GM21825 (cell line): ENCODE measurements around the gene SLC25A26.
"Not testable (repeated sequence)": the region's sequence is repeated elsewhere in the genome, so short reads cannot be mapped to it uniquely, and the experiment has no call there.

Experiments used
- ATAC-seq: cut with Tn5 transposase; IDR thresholded peaks from one replicate; pipeline ENCODE4 v1.9.1; 2021; ENCODE audit warnings: mild to moderate bottlenecking, moderate library complexity; ENCODE audit not compliant: unreplicated experiment

The SLC25A26 gene

DNA sequence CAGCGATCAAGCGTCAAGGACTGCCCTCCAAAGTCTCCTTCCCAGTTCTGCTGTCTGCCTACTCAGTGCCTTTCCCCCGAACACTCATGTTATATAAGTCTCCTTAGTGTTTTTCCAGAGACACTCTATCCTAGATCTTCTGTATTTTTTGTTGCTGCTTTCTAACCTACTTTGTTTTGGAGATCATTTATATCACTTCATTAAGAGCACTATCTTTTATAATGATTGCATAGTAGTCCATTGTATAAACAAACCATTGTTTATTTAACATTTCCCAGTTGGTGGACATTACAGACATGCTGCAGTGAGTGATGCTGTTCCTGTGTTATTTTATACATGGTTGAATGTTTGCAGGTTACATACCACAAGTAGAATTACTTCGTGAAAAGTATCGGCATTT, 47.1 kb downstream of the SLC25A26 start:
- no peak for ATAC-seq

DNA sequence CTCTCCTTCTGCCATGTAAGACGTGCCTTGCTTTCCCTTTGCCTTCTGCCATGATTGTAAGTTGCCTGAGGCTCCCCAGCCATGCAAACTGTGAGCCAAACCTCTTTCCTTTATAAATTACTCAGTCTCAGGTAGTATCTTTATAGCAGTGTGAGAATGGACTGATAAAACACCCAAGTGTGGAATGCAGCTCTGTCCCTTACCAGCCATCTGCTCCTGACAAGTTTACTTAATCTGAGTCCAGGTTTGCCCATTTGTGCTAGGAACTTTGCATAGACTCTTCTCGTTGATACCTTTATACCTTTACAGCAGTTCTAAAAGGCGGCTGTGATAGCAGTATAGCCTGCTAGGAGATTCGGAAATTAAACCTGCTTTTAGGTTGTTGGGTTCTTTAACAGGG, 48.1 kb downstream of the SLC25A26 start:
- ATAC-seq = no peak

DNA sequence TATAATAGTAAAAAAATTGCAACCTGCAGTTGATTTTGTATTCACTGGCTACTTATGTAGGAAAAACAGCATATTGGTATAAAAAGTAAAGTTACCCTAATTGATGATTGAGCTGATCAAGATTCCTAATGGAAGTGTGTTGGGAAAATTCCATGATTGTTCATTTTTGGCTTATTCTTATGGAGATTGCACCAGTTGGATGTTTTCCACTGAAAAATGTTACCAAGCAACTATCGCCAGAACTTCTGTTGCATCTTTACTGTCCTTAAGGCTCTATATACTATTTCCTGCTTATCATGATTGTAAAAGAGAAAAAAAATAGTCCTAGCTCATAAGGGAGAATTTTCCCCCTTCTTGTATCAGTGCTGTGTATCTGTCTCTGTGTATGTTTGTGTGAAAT, 48.6 kb downstream of the SLC25A26 start:
- ATAC-seq = no peak

DNA sequence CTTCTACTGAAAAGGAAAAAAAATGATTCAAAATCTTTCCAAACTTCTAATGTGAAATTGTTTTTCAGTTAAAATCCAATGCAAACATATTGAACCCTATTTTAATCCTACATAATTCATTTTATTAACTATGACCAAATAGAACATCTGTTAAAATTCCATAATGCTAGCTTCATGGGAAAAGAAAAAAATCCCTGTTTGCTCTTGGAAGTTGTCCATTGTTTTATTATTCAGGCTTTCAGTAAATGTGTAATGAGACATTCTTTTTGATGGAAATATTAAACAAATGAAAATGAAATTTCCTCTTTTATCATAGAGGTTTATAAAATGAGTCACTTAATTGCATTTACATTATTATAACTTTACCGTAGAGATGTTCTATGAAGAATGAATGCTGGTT, 49.5 kb downstream of the SLC25A26 start:
- no peak for ATAC-seq

DNA sequence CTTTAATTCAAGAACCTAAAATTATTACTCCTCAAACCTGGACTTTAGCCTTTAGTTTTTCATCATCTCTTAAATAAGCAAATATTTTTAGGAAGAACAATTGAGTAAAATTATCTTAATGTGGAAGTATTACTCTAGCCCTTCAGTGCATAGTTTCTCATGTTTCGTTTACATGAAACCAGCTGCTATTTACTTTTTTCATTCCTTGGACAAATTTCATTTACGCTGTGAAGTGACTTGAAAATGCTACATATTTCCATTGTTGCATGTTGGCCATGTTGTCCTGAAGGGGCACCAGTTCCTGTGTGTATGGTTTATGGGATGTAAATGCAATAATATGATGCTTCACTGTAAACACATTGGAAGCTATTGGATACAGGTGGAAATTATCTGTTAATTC, 49.9 kb downstream of the SLC25A26 start:
- ATAC-seq = no peak

DNA sequence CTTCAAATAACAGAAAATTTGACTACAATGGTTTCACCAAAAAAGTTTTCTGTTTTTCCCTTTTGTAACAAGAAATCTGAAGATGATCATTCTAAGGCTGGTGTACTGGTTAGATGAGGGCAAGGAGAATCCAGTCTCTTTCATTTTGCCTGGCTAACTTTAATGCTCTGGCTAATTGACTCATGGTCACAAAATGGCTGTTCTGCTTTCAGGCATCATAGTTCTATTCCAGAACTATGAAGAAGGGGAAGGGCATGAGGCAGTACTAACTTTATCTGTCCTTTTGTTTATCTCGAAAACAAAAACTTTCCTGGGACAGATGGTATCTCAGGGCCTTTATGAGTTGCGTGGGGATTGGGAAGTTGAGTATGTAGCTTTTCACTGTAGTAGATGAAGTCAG, 50.4 kb downstream of the SLC25A26 start:
- no peak for ATAC-seq

DNA sequence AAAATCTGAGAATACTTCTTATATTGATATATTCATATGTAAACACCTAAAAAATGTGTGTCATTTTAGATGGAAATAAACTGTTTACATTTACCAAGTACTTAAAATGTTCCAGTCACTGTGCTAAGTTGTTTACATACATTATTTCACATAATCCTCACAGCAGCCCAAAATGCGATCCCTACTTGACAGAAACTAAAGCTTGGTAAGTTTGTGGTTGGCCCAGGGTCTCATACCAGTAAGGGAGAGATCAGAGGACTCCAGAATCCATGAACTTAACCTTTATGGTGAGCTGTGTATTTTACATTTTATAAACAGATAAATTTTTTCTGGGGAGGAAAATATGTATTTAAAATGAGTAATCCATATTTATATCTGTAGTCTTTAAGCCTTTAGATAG, 51.2 kb downstream of the SLC25A26 start:
- ATAC-seq = no peak

DNA sequence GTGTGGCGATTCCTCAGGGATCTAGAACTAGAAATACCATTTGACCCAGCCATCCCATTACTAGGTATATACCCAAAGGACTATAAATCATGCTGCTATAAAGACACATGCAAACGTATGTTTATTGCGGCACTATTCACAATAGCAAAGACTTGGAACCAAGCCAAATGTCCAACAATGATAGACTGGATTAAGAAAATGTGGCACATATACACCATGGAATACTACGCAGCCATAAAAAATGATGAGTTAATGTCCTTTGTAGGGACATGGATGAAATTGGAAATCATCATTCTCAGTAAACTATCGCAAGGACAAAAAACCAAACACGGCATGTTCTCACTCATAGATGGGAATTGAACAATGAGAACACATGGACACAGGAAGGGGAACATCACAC, 54.0 kb downstream of the SLC25A26 start:
- ATAC-seq = not testable (repeated sequence)

DNA sequence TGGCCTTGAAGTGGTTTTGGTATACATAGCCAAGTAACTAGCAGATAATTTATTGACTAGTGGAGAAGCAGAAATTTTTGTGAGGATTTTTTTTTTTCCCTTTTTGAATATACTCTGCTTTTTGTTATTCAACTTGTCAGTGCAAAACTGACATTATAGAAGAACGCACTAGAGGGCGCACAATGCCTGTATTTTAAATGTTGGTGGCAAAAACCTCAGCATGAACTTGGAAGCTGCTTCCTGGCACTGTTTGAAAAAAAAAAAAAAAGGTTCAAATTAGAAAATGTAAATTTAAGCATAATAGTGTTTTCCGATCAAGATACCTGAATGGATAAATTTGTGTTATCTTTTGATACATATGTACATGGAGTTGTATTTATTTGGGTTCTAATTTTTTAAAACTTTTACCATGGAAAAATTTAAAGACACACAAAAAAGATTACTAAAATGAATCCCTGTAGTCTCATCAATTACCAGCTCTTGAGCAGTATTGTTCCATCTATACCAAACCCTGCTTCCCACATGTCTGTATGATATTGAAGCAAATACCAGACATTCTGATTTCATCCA, 56.0 kb downstream of the SLC25A26 start:
- ATAC-seq = no peak

DNA sequence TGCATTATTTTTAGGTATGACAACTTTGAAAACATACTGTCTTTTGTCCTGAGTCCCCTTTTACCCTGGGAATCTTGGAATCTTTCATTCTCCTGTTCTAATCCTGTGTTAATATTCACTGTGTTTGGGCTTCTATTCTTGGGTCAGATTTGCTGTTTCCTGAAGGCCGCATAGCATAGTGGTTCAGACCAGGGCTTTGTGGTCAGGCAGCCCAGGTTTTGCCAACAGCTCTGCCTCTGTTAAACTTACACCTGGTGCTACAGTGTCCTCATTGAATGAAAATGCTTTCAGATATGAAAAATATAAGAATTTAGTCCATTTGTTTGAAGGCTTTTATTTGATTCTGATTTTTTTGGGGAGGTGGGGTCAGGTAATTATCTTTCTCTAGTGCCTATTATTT, 58.4 kb downstream of the SLC25A26 start:
- ATAC-seq = no peak

DNA sequence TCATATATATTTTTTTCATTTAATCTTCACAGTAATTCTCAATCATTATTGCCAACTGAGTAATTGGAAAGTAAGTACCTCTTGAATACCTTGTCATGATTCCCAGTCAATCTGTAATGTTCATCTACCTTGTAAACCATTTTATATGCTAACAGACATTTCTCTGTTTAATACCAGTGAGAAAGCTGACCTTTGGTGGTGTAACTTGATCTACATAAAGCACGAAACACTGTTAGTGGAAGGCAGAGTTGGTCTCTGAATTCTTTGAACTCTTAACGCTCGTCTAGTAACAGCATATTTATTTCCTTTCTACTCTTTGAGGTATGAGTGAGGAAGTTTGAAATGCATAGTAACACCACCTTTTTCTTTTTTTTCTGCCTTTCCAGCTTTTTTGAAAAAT, 59.5 kb downstream of the SLC25A26 start:
- no peak for ATAC-seq

DNA sequence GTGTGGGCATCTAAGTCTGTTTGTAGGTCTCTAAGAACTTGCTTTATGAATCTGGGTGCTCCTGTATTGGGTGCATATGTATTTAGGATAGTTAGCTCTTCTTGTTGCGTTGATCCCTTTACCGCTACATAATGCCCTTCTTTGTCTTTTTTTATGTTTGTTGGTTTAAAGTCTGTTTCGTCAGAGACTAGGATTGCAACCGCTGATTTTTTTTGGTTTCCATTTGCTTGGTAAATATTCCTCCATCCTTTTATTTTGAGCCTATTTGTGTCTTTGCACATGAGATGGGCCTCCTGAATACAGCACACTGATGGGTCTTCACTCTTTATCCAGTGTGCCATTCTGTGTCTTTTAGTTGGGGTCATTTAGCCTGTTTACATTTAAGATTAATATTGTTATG, 71.1 kb downstream of the SLC25A26 start:
- not testable (repeated sequence) for ATAC-seq

DNA sequence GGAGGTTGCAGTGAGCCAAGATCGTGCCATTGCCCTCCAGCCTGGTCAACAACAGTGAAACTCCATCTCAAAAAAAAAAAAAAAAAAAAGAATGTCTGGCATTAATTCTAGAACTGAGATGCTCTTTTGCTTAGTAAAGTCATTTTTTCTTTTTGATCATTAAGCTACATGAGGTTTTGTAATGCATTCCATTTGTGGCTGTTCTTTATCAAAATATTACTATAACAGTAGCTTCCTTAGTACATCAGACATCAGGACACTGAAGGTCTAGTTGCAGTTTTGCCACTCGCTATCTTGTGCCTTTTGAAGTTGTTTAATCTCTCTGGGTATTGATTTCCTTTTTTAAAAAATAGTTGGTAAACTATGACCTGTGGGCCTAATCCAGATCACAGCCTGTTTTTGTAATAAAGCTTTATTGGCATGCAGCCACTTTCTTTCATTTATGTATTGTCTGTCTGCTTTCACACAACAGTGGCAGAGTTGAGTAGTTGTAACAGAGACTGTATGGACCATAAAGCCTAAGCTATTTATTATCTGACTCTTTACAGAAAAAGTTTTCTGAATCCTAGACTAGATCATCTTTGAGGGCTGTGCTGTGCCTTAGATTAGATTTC, 76.6 kb downstream of the SLC25A26 start:
- ATAC-seq = no peak

DNA sequence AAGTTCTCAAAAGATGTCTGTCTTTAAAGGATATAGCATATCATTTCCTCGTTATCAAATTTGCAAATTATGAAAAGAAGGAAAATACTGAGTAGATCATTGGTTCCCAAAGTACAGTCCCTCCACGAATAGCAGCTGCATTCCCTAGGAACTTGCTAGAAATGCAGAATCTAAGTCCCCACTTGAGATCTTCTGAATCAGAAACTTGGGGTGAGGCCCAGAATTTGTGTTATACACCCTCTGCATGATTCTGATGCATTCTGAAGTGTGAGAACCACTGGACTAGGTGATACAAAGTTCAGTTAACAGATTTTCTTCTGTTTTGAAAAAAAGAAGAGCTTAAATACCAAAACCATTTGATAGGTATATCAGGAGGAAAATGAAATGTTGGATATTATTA, 77.1 kb downstream of the SLC25A26 start:
- no peak for ATAC-seq

DNA sequence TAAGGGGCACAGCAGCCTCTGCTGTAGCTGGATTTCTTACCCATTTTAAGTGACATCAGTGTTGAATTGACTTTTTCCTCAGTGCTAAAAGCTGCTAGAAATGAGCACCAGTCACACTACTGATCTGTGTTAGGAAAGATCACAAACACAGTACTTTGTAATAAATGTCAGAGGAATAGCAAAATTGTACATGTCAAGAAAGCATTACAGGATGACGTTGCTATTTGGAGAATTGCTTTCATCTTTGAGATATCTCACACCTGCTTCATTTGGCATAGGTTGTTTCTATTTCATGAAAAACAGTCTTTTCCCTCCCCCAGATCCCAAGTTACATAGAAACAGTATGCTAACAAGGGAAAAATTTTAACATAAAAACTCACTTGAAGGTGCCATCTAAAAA, 77.8 kb downstream of the SLC25A26 start:
- ATAC-seq = no peak

DNA sequence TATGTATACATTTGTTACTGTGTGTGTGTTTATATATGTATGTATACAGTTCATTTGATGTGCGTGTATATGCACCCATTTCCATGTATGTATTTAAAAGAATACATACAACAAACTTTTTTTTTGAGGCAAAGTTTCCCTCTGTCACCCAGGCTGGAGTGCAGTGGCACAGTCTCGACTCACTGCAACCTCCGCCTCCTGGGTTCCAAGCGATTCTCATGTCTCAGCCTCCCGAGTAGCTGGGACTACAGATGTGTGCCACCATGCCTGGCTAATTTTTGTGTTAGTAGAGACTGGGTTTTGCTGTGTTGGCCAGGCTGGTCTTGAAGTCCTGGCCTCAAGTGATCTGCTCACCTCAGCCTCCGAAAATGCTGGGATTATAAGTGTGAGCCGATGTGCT, 78.3 kb downstream of the SLC25A26 start:
- ATAC-seq = not testable (repeated sequence)

DNA sequence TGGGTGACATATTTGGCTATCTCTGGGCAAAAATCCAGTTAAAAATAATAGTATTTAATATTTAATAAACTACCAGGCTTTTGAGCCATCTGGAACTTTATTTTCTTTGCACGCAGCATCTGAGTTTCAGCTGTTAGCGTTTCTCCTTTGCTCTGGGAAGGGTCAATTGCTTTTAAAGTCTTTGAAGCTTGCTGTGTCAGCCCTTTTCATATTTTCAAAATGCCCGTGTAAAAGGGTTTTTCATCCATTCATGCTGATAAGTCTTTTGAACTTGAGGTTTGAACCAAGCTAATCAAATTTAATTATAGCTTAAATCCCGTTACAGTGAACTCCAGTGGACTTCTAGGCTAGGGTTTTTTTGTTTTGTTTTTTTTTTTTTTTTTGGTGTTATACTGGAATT, 79.1 kb downstream of the SLC25A26 start:
- ATAC-seq = no peak

DNA sequence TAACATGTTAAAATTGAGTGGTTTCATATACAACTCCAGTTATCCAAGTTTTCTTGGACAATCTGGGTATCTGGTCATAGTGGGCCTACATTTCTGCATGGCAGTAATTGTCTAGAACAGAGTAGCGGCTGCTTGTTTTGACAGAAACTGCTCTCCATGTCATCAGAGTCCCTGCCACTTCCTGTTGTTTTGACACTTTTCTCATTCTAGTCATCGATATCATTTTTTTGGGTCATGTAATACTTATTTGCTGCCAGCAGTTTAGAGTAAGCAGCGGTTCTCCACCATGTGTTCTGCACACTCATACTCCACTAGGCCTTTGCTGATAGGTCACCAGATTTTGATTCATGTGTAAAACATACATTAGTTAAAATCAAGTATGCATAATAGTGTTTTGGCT, 81.5 kb downstream of the SLC25A26 start:
- ATAC-seq = peak; percentile 46

DNA sequence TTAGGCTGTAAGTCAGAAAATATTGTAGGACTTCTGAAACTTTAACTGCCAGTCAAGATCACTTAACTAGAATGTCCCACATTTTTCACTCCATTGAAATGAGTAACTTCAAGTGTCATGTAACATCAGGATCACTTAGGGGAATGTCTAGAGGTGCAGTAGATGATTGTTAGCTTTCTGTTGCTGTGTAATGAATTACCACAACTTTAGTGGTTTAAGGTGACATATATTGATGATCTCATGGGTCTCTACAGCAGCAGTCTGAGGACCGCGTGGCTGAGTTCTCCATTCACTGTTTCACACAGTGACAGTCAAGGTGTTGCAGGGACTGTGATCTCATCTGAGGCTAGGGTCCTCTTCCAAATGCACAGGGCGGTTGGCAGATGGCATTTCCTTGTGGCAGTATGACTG, 82.7 kb downstream of the SLC25A26 start:
- peak; percentile 71 for ATAC-seq

DNA sequence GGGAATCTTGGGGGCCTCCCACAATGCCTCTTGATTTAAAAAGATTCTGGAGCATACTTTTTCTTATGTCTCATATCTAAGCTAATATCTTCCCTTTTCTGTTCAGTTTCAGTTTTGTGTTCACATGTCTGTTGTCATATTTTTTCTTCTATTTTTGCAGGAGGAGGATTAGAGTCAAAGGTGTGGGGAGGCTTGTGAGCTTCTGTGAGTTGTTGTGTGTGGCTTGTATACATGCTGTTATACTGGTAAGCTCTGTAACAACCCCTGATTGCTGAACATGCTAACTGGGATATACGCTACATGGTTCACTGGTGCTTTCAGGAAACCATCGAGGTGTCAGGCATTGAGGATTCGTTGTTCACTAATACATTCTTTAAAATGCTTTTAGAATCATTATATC, 83.5 kb downstream of the SLC25A26 start:
- no peak for ATAC-seq

DNA sequence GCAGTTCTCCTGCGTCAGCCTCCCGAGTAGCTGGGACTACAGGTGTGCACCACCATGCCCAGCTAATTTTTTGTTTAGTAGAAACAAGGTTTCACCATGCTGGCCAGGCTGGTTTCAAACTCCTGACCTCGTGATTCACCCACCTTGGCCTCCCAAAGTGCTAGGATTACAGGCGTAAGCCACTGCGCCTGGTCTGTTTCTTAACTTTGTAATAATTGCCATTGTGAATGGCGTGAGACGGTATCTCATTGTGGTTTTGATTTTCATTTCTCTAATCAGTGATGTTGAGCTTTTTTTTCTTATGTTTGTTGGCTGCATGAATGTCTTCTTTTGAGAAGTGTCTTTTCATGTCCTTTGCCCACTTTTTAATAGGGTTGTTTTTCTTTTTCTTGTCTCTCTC, 85.3 kb downstream of the SLC25A26 start:
- ATAC-seq = not testable (repeated sequence)

DNA sequence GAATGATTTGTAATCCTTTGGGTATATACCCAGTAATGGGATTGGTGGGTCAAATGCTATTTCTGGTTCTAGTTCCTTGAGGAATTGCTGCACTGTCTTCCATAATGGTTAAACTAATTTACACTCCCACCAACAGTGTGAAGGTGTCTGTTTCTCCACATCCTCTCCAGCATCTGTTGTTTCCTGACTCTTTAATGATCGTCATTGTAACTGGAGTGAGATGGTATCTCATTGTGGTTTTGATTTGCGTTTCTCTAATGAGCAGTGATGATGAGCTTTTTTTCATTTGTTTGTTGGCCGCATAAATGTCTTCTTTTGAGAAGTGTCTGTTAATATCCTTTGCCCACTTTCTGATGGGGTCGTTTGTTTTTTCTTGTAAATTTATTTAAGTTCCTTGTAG, 86.2 kb downstream of the SLC25A26 start:
- not testable (repeated sequence) for ATAC-seq

DNA sequence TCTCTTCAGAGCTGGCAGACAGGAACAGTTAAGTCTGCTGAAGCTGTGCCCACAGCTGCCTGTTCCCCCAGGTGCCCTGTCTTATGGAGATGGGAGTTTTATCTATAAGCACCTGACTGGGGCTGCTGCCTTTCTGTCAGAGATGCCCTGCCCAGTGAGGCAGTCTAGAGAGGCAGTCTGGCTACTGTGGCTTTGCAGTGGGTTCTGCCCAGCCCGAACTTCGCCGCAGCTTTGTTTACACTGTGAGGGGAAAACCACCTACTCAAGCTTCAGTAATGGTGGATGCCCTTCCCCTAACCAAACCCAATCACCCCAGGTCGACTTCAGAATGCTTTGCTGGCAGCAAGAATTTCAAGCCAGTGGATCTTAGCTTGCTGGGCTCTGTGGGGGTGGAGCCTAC, 91.2 kb downstream of the SLC25A26 start:
- no peak for ATAC-seq
